C4-2B (cell line): ENCODE data around the gene AOAH.

Experiments used
- ZFX ChIP-seq: fragments of 450-650 bp; IDR thresholded peaks from 2 replicates; pipeline ENCODE4 v1.6.1; 2017
- TF ChIP-seq, protein P1 (sequence below): fragments of 450-650 bp; conservative IDR thresholded peaks from 2 replicates; pipeline ENCODE4 v1.5.1; 2017; ENCODE audit warnings: mild to moderate bottlenecking

DNA sequence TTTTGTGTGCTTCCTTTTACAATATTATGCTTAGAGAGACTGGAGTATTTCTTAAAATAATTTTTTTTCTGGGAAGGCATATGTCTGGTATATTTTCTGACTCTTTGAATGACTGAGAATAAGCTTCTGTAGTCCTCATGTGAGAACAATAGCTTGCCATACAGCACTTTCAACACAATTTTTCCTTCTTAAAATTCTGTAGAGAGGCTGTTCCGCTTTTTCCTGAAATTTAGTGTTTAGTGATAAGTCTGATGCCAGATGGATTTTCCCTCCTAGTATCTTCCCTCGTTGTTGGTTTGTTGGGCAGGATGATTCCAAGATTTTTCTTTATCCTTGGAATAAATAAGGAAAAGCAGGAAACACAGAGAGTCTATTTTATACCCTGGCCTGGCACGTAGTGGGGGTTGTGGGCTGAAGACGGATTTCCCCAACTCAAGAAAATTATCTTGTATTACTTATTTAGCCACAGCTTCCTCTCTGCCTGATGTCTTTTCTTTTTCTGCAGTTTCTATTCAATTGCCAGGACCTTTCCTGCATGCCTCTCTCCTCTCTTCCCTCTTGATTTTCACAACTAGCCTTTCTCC is 111.2 kb downstream of the AOAH start:
- no peak for TF ChIP-seq ZFX
- TF ChIP-seq, protein P1, sequence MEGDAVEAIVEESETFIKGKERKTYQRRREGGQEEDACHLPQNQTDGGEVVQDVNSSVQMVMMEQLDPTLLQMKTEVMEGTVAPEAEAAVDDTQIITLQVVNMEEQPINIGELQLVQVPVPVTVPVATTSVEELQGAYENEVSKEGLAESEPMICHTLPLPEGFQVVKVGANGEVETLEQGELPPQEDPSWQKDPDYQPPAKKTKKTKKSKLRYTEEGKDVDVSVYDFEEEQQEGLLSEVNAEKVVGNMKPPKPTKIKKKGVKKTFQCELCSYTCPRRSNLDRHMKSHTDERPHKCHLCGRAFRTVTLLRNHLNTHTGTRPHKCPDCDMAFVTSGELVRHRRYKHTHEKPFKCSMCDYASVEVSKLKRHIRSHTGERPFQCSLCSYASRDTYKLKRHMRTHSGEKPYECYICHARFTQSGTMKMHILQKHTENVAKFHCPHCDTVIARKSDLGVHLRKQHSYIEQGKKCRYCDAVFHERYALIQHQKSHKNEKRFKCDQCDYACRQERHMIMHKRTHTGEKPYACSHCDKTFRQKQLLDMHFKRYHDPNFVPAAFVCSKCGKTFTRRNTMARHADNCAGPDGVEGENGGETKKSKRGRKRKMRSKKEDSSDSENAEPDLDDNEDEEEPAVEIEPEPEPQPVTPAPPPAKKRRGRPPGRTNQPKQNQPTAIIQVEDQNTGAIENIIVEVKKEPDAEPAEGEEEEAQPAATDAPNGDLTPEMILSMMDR: no peak
